Hippocampal formation (tissue), 2 donors: ENCODE measurements around the gene HSPB1.
"Not testable (repeated sequence)": the region's sequence is repeated elsewhere in the genome, so short reads cannot be mapped to it uniquely, and the experiment has no call there.

Experiments used
- DNase-seq, 2 donors: peaks; one replicate each; lab custom pipeline; 2025; lab: John Stamatoyannopoulos, UW

HSPB1 gene

GRCh38 chr7:76302347-76303201 lies at the start of gene HSPB1:
Gene HSPB1, plus strand, starts transcription at chr7:76302673. Its CDS starts 40 bp downstream, at chr7:76302713.
- DNase-seq = peak; percentile 68 to 78

- no peak for DNase-seq
These were observed 47.7 kb upstream of the HSPB1 start for GRCh38 chr7:76254781-76255180.

DNA sequence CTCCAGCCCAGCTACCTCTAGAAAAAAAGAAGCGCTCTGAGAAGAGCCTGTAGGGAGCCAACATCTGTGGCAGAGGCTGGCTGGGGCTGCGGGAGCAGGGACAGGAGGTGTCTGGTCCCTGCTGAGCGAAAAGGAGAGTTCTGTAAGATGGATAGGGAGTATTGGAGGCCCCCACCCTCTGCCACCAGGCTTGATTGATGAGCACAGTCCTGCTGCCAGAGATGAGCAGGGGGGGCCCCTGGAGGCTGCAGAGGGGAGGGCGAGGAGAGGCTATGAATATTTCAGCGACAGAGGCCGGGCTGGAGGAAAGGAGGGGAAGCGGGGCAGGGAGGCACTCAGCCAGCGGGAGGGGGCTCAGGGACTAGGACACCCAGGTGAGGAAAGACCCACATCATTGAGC lies 44.5 kb upstream of the HSPB1 start:
- no peak for DNase-seq

DNA sequence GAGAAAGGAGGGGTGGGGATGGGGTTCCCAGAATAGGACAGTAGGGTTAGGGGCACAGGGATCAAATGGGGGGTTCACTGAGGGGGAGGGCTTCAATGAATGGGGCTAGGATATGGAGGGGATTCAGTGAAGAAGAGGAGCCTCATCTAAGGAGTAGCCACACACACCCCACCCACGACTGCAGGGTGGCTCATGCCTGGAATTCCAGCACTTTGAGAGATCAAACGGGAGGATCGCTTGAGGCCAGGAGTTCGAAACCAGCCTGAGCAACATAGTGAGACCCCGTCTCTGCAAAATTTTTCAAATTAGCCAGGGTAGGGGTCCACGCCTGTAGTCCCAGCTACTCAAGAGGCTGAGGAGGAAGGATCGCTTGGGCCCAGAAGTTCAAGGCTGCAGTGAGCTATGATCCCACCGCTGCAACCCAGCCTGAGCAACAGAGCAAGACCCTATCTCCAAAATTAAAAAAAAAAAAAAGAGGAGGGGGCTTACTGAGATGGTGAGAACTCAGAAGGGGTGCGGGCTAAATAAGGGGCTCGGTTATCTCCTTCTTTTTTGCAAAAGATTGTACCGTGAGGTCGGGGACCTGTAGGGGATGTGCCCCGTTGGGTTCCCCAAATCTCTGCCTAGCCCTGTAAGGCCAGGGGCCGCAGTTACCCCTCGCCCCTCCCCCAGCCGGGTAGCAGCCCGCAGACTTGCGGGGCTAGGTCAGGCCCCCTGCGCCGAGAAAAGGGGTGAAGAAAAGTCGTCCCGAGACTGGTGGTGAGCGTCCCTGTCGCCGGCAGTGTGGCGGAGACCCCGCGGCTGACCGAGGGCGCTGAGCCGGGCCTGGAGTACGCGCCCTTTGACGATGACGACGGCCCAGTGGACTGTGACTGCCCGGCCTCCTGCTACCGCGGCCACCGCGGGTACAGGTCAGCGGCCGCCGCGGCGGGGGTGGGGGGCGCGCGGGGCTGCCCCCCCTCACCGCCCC lies 43.1 kb upstream of the HSPB1 start:
- DNase-seq = no peak

DNA sequence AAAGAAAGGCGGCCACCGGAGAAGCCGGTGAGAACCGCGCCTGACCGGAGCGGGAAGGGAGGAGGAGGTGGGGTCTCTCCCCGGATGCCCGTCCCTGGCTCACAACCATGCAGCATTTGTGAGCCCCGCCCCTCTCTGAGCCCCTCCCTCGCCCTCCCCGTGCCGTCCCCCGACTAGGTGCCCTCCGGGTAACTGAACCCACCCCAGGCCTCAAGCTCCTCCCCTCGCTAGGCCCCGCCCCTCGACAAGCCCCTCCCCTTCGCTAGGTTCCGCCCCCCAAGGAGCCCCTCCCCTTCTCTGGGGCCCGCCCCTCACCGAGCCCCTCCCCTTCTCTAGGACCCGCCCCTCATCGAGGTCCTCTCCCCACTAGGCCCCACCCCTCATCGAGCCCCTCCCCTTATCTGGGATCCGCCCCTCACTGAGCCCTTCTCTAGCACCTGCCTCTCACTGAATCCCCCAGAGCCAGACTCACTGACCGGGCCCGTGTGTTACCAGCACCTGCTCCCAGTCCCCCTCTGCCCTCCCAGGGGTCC lies 42.2 kb upstream of the HSPB1 start:
- DNase-seq = no peak

- DNase-seq = no peak
These were observed 41.1 kb upstream of the HSPB1 start for GRCh38 chr7:76261329-76261728.

GRCh38 chr7:76261931-76262330 lies 40.5 kb upstream of the HSPB1 start:
- DNase-seq = no peak

GRCh38 chr7:76262683-76263402 lies 39.6 kb upstream of the HSPB1 start:
- DNase-seq = peak; percentile 33 to 52

GRCh38 chr7:76265299-76265698 lies 37.2 kb upstream of the HSPB1 start:
- no peak for DNase-seq

DNA sequence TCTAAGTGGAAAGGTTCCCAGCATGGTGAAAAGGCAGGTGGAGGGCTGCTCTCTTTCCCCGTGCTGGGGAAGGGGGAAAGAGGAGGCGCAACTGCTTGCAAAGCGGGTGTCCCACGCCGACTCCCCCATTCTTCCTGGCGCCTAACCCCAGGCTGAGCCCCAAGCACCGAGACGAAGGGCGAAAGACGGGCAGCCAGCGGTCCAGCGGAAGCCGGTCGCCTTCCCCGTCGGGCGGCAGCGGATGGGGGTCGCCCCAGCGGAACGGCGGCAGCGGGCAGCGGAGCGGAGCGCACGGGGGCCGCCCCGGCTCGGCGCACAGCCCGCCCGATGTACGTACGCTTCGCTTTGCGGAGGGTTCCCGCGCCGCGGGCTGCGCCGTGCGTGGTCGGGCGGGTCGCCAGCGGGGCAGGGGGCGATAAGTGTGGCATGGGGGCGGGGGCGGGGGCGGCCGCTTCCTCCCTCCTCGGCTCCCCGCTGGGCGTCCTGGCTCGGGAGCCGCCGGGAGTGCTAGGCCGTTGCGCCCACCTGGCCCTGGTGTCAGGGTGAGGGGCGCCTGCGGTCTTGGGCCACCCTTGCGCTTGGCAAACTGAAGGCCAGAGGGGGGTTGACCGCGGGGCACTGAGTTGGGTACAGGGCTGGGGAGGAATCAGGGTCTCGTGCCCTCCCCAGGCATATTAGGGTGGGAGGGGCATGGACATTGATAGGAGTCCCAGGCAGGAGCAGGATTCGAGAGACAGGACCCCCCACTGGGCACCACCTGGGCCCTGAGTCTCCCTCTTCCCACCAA lies 35.2 kb upstream of the HSPB1 start:
- DNase-seq = no peak

DNA sequence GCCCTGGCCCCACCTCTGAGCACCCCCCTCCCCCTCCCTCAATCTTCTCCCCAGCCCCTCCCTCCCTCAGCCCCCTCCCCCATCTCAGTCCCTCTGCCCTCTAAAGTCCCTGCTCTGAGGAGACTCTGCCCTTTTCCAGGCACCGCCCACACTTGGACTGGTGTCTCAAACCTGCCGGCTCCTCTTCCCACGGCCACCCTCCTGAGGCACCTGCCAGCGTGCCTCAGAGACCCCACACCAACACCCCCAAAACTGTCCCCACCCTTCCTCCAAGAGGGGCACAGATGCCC lies 34.6 kb upstream of the HSPB1 start:
- DNase-seq = no peak

DNA sequence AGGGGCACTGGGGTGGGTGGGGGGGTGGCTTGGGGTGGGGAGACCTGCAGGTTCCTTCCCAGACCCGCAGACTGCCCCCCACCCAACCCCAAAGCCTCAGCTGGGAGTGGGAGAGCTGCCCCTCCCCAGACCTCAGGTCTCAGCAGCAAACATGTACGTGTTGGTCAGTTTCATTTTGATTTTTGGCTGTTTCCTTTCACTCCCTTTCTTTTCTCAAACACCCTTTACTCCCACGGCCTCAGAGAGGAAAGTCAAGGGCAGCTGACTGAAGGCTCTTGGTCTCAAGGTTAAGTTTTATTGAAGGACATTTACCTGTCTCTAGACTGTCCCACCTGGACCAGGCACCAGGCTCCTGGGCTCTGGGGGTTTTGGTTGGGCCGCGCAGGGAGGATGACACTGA lies 34.1 kb upstream of the HSPB1 start:
- DNase-seq = no peak

DNA sequence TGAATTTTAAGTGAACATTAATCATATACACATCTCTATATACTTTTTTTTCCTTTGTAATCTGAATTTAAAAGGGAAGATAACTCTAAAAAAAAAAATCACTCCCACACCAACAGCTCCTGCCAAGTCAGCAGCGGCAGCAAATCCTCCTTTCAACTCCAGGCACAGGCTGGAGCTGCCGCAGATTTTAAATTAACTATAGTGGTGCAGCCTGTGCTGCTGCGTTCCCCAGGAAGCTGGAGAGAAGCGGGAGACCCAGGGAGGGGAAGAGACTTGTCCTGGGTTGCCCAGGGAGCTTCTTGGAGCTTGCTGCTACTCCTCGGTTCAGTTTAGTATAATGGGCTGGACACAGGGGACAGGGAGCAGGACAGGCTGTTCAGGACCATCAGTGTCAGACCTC lies 32.6 kb upstream of the HSPB1 start:
- DNase-seq = no peak

- DNase-seq = not testable (repeated sequence)
These were observed 31.1 kb upstream of the HSPB1 start for GRCh38 chr7:76271384-76271783.

DNA sequence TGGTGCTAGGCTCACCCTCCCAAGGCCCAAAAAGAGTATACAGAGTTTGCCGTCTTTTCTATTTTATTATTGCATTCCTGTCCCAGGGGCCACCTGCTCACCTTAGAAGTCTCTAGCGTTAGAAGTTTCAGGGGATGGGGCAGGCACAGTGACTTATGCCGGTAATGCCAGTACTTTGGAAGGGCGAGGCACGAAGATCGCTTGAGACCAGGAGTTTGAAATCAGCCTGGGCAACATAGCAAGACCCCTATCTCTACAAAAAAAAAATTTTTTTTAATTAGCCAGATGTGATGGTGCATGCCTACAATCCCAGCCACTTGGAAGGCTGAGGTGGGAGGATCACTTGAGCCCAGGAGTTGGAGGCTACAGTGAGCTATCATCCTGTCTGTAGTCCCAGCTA lies 30.3 kb upstream of the HSPB1 start:
- DNase-seq = no peak

GRCh38 chr7:76272851-76273497 lies 29.5 kb upstream of the HSPB1 start:
- DNase-seq = no peak

- DNase-seq = no peak
These were observed 29.0 kb upstream of the HSPB1 start for GRCh38 chr7:76273503-76273902.

- DNase-seq = no peak
These were observed 23.9 kb upstream of the HSPB1 start for GRCh38 chr7:76278540-76278939.

- DNase-seq = no peak
These were observed 22.1 kb upstream of the HSPB1 start for GRCh38 chr7:76280408-76280807.

DNA sequence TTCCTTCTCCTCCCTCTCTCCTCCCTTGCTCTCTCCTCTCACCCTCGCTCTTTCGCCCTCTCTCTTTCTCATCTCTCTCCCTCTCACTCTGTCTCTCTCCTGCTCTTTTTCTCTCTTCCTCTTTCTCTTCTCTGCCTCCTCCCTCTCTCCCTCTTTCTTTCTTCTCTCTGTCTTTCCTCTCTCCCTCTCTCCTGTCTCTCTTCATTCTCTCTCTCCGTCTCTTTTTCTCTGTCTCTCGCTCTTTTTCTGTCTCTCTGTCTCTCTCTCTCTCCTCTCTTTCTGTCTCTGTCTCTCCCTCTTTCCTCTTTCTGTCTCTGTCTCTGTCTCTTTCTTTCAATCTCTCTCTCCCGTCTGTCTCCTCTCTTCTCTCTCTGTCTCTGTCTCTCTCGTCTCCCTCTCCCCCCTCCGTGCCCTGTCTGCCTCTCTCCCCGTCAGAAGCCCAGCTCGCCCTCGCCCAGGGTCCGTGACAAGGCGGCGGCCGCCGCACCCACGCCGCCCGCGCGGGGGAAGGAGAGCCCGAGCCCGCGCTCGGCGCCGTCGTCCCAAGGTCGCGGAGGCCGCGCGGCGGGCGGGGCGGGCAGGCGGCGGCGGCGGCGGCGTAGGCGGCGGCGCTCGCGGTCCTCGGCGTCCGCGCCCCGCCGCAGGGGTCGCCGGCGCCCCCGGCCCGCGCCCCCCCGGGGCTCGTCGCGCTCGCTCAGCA lies 21.3 kb upstream of the HSPB1 start:
- no peak for DNase-seq
